Kidney (tissue), 14 donors: ENCODE measurements around the gene RNF113A. TPM values are rescaled to one million over a fixed set of nuclear protein-coding genes. Genes with fewer than 3 reads are reported as not detected.
A peak's percentile ranks its signal among the peaks of the same experiment; 100 is the strongest.
"Not testable (repeated sequence)": the region's sequence is repeated elsewhere in the genome, so short reads cannot be mapped to it uniquely, and the experiment has no call there.

Experiments
- DNase-seq, 5 donors: peaks; one replicate each; pipeline ENCODE4 v3.0.0-alpha.2; 2013 to 2020
- FAIRE-seq: peaks from 2 replicates; lab custom pipeline; 2012; peaks lifted over from hg19 to GRCh38; lab: Jason Lieb, UNC
- H3K27ac ChIP-seq, 2 donors: one replicate each; pipeline ENCODE4 v1.7.0; 2013; ENCODE audit warnings: low read depth in 2 of 2, low read length in 2 of 2, inconsistent platforms in 1 of 2
- H3K27me3 ChIP-seq: one replicate; pipeline ENCODE4 v1.7.1; 2013; ENCODE audit warnings: low read length, inconsistent platforms; ENCODE audit not compliant: control insufficient read depth, insufficient read depth
- H3K36me3 ChIP-seq, 3 donors: one replicate each; pipeline versions ENCODE4 v1.7.0 to v1.7.1; 2013; ENCODE audit warnings: low read length in 3 of 3, control low read depth in 1 of 3, inconsistent platforms in 1 of 3; ENCODE audit not compliant: insufficient read depth in 3 of 3, control insufficient read depth in 2 of 3
- H3K4me1 ChIP-seq, 3 donors: one replicate each; pipeline versions ENCODE4 v1.7.0 to v1.7.1; 2013; ENCODE audit warnings: low read length in 3 of 3, inconsistent platforms in 1 of 3, low read depth in 1 of 3; ENCODE audit not compliant: control insufficient read depth in 2 of 3, insufficient read depth in 2 of 3
- H3K4me3 ChIP-seq, 3 donors: one replicate each; pipeline versions ENCODE4 v1.7.0 to v1.8.1; 2013; ENCODE audit warnings: low read length in 3 of 3, control low read depth in 1 of 3, inconsistent platforms in 1 of 3
- H3K9ac ChIP-seq, 3 donors: one replicate each; pipeline versions ENCODE4 v1.7.0 to v1.7.1; 2013; ENCODE audit warnings: low read length in 3 of 3, control low read depth in 1 of 3, inconsistent platforms in 1 of 3
- H3K9me3 ChIP-seq, 3 donors: one replicate each; pipeline versions ENCODE4 v1.7.0 to v1.7.1; 2013; ENCODE audit warnings: low read length in 3 of 3, control low read depth in 1 of 3, inconsistent platforms in 1 of 3; ENCODE audit not compliant: control insufficient read depth in 2 of 3, insufficient read depth in 1 of 3
- CTCF ChIP-seq: IDR thresholded peaks from 3 replicates; pipeline ENCODE4 v1.5.1; 2012; ENCODE audit warnings: mild to moderate bottlenecking, moderate library complexity, borderline replicate concordance; ENCODE audit not compliant: insufficient read depth; ENCODE audit errors: extremely low read depth
- intact Hi-C: fragments of 100-400 bp; cut with DNase I; formaldehyde crosslinking; loops from one replicate; pipeline ENCODE4 v1.11.1; 2022
- polyA plus RNA-seq: library from polyadenylated mRNA; stranded (reverse); fragments of 350-450 nt; fragmentation: Illumina TruSeq; extraction: RNeasy Lipid Tissue Mini Kit (QIAGEN cat#74804); gene quantifications from one replicate; pipeline ENCODE4 v1.2.3, GENCODE V29; 2014; ENCODE audit warnings: low read depth, low replicate concordance; ENCODE audit not compliant: insufficient read depth
- total RNA-seq: library from RNA; stranded (reverse); fragmentation: NEBNext Ultra II Directional; extraction: Animal tissue kit (Norgen Biotek cat#: 25700); gene quantifications from one replicate; pipeline ENCODE4 v1.2.1, GENCODE V29; 2021
- donor health status: control.
- donor health status: control.
- donor health status: control.
- donor health status: control.
- donor health status: control.
- donor health status: DM: yes; HTN: yes; CAD: no.
- donor health status: Normal renal cell carcinoma (clear cell type).

Gene RNF113A
- total and polyA plus RNA-seq, 2 donors from 2014 or later: 13.3 to 18.7 TPM

- intact Hi-C loops: no loop called here
- FAIRE-seq (no peak), DNase-seq (no peak)
- Histone ChIP-seq H3K27me3 (no peaks in the 10 kb centered on the region), H3K27ac (no peak within 1 kb of the TSS), H3K9ac (no peak within 1 kb of the TSS), H3K9me3 (no peaks in the 10 kb centered on the region), H3K4me3 (no peak within 1 kb of the TSS), H3K4me1 (no peaks in the 10 kb centered on the region), H3K36me3 (no peaks in the 10 kb centered on the region)
- TF ChIP-seq CTCF: no peak
Observed at GRCh38 chrX:119895843-119896326, 24.4 kb upstream of the RNF113A start, which contains the start of gene AKAP14. TSS of gene AKAP14 (plus strand) at chrX:119895893. CDS start at chrX:119903224, 7,331 bp downstream.

DNA sequence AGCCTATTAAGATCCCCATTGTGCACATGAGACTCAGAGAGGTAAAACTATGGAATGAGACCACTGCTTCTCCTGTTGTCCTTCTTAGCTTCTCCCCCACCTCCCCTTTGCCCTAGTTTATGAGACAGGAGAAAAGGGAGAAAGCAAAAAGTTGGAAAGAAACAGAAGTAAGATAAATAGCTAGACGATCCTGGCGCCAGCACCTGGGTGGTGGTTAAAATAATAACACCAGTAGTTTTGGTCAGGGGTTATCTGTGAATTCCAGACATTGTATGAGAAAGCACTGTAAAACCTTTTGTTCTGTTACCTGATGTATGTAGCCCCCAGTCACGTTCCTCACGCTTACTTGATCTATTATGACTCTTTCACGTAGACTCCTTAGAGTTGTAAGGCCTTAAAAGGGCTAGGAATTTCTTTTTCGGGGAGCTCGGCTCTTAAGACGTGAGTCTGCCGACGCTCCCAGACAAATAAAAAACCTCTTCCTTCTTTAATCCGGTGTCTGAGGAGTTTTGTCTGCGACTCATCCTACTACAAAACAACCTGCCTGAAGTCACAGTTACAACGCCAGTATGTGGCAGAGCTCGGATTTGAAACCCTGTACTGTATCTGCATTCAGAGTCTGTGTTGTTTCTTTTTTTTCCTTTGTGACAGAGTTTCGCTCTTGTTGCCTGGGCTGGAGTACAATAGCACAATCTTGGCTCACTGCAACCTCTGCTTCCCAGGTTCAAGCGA, 20.6 kb upstream of the RNF113A start:
- FAIRE-seq, intact Hi-C loops, H3K4me1 ChIP-seq, H3K27me3 ChIP-seq, H3K27ac ChIP-seq, H3K36me3 ChIP-seq, H3K4me3 ChIP-seq, H3K9me3 ChIP-seq, H3K9ac ChIP-seq: not testable (repeated sequence)
- DNase-seq: peak in 1 of 5 donors; percentile 8

DNA sequence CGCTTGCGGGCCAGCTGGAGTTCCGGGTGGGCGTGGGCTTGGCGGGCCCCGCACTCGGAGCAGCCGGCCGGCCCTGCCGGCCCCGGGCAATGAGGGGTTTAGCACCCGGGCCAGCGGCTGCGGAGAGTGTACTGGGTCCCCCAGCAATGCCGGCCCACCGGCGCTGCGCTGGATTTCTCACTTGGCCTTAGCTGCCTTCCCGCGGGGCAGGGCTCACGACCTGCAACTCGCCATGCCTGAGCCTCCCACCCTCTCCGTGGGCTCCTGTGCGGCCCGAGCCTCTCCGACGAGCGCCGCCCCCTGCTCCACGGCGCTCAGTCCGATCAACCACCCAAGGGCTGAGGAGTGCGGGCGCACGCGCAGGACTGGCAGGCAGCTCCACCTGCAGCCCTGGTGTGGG, 19.1 kb upstream of the RNF113A start:
- FAIRE-seq: not testable (repeated sequence)

DNA sequence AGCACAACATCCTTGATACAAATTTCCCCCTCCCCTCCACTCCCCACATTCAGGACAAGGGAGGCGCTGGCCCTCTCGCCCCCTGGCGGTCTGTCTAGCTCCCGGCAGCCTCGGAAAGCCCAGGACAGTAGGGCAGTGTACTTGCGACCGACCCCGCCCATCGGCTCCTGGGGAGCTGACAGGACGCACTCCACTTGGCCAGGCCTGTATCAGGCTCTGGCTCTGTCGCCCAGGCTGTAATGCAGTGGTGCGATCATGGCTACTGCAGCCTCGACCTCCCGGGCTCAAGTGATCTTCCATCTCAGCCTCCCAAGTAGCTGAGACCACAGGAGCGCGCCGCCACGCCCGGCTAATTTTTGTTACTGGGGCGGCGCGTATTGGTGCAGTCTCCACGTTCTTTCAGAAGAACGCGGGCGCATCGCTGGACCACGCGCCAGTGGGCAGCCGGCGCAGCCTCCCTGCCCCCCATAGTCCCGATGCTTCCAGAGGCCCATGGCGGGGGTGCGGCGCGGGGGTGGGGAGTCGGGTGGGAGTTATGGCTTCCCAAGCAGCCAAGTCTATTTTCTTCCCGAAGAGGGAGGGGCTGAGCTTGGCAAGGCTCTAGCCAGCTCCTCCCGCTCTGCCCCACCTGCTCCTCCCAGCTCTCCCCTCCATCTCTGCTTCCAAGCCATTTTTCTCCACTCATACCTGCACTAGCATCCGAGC, 16.3 kb upstream of the RNF113A start:
- Histone ChIP-seq H3K36me3 (no peaks in the 10 kb centered on the region), H3K9ac (no peak overlapping the region), H3K9me3 (no peaks in the 10 kb centered on the region), H3K4me3 (peak overlapping the region in 1 of 3 donors; percentile 39), H3K4me1 (no peaks in the 10 kb centered on the region), H3K27ac (no peak overlapping the region), H3K27me3 (no peaks in the 10 kb centered on the region)
- intact Hi-C loops: no loop called here
- DNase-seq (peak; percentile 69 to 85 (median 76)), FAIRE-seq (no peak)
- peak; percentile 28 for TF ChIP-seq CTCF

More for the DNA sequence above, 19.1 kb upstream of the RNF113A start:
- H3K9me3 ChIP-seq, H3K4me3 ChIP-seq, intact Hi-C loops, H3K9ac ChIP-seq, H3K27me3 ChIP-seq, DNase-seq, H3K27ac ChIP-seq, H3K4me1 ChIP-seq, H3K36me3 ChIP-seq: not testable (repeated sequence)
